Astrocyte (in vitro differentiated cells and primary cell): ENCODE data around the gene HIPK2. TPM values are rescaled to one million over a fixed set of nuclear protein-coding genes. Genes with fewer than 3 reads are reported as not detected.

Experiments
- DNase-seq: peaks from one replicate; pipeline ENCODE4 v3.0.0-alpha.2; 2010; ENCODE audit warnings: low read depth
- FAIRE-seq: peaks from 2 replicates; lab custom pipeline; 2011; peaks lifted over from hg19 to GRCh38; lab: Jason Lieb, UNC
- H2AFZ ChIP-seq: 2 replicates; pipeline ENCODE4 v1.6.0; 2012; ENCODE audit warnings: low read depth, low read length, inconsistent platforms
- H3K27ac ChIP-seq: 2 replicates; pipeline ENCODE4 v1.5.1; 2011; ENCODE audit warnings: low read depth, low read length, inconsistent platforms
- H3K27me3 ChIP-seq: 2 replicates; pipeline ENCODE4 v1.6.0; 2011; ENCODE audit warnings: low read length, inconsistent platforms; ENCODE audit not compliant: insufficient read depth
- H3K36me3 ChIP-seq: 2 replicates; pipeline ENCODE4 v1.5.1; 2011; ENCODE audit warnings: low read length, inconsistent platforms; ENCODE audit not compliant: insufficient read depth
- H3K4me1 ChIP-seq: 2 replicates; pipeline ENCODE4 v1.5.1; 2011; ENCODE audit warnings: low read length, inconsistent platforms; ENCODE audit not compliant: insufficient read depth
- H3K4me2 ChIP-seq: 2 replicates; pipeline ENCODE4 v1.6.0; 2012; ENCODE audit warnings: low read length, inconsistent platforms
- H3K4me3 ChIP-seq: 2 replicates; pipeline ENCODE4 v1.5.1; 2011; ENCODE audit warnings: low read depth, mild to moderate bottlenecking, low read length, inconsistent platforms; ENCODE audit not compliant: insufficient read depth
- H3K79me2 ChIP-seq: 2 replicates; pipeline ENCODE4 v1.6.0; 2012; ENCODE audit warnings: mild to moderate bottlenecking, low read length, inconsistent platforms; ENCODE audit not compliant: insufficient read depth
- H3K9ac ChIP-seq: 2 replicates; pipeline ENCODE4 v1.6.0; 2012; ENCODE audit warnings: mild to moderate bottlenecking, low read length, inconsistent platforms
- H3K9me3 ChIP-seq: 2 replicates; pipeline ENCODE4 v1.5.1; 2012; ENCODE audit warnings: low read depth, mild to moderate bottlenecking, low read length, inconsistent platforms; ENCODE audit not compliant: insufficient read depth
- H4K20me1 ChIP-seq: 2 replicates; pipeline ENCODE4 v1.6.0; 2012; ENCODE audit warnings: low read length, inconsistent platforms; ENCODE audit not compliant: insufficient read depth
- H3K27ac Mint-ChIP-seq: one replicate; pipeline ENCODE4 v1.8.0; 2021; ENCODE audit warnings: mild to moderate bottlenecking, mixed read lengths; ENCODE audit not compliant: unreplicated experiment
- H3K27me3 Mint-ChIP-seq: one replicate; pipeline ENCODE4 v1.8.0; 2021; ENCODE audit warnings: low read depth, mixed read lengths; ENCODE audit not compliant: unreplicated experiment
- H3K36me3 Mint-ChIP-seq: one replicate; pipeline ENCODE4 v1.8.0; 2021; ENCODE audit warnings: low read depth, mixed read lengths; ENCODE audit not compliant: unreplicated experiment
- H3K4me1 Mint-ChIP-seq: one replicate; pipeline ENCODE4 v1.8.0; 2021; ENCODE audit warnings: low read depth, mixed read lengths; ENCODE audit not compliant: unreplicated experiment
- H3K4me3 Mint-ChIP-seq: one replicate; pipeline ENCODE4 v1.8.0; 2021; ENCODE audit warnings: mild to moderate bottlenecking, moderate library complexity, mixed read lengths; ENCODE audit not compliant: unreplicated experiment
- H3K9me3 Mint-ChIP-seq: one replicate; pipeline ENCODE4 v1.8.0; 2021; ENCODE audit warnings: mild to moderate bottlenecking, mixed read lengths; ENCODE audit not compliant: unreplicated experiment
- CTCF ChIP-seq: IDR thresholded peaks from 2 replicates; pipeline ENCODE4 v1.5.1; 2011; ENCODE audit warnings: low read depth, mild to moderate bottlenecking, inconsistent platforms, low read length, moderate library complexity; ENCODE audit not compliant: insufficient read depth
- EZH2 ChIP-seq: IDR thresholded peaks from 2 replicates; pipeline ENCODE4 v1.6.1; 2012; ENCODE audit warnings: mild to moderate bottlenecking, low read length, inconsistent platforms; ENCODE audit not compliant: insufficient read depth
- total RNA-seq: library from RNA; stranded (reverse); gene quantifications from 2 replicates; pipeline ENCODE4 v1.2.1, GENCODE V29; 2021

HIPK2 gene
- total RNA-seq, 1 donor from 2014 or later, result 35.8 TPM

GRCh38 chr7:139532636-139533155, 245.1 kb downstream of the HIPK2 start:
- no peak overlapping the region for H3K9ac ChIP-seq
- H3K4me2 ChIP-seq, result no peak overlapping the region
- H3K27me3 ChIP-seq, result peaks cover 8% of the 10 kb centered on the region
- no peaks in the 10 kb centered on the region for H3K79me2 ChIP-seq
- TF ChIP-seq EZH2 (no peak), CTCF (no peak)
- no peaks in the 10 kb centered on the region for H3K36me3 ChIP-seq
- Mint-ChIP-seq H3K4me1 (peaks cover 4% of the 10 kb centered on the region), H3K9me3 (peaks cover 4% of the 10 kb centered on the region), H3K36me3 (no peaks in the 10 kb centered on the region), H3K27ac (no peak overlapping the region), H3K4me3 (no peak overlapping the region), H3K27me3 (peaks cover 51% of the 10 kb centered on the region)
- no peaks in the 10 kb centered on the region for H3K9me3 ChIP-seq
- H3K4me1 ChIP-seq, result peaks cover under 1% of the 10 kb centered on the region
- no peak overlapping the region for H2AFZ ChIP-seq
- DNase-seq (no peak), FAIRE-seq (no peak)
- H4K20me1 ChIP-seq, result no peaks in the 10 kb centered on the region
- H3K4me3 ChIP-seq, result no peak overlapping the region
- H3K27ac ChIP-seq, result no peak overlapping the region

GRCh38 chr7:139531094-139531493, 246.7 kb downstream of the HIPK2 start:
- Histone ChIP-seq H3K36me3 (no peaks in the 10 kb centered on the region), H3K4me1 (peaks cover 9% of the 10 kb centered on the region), H4K20me1 (no peaks in the 10 kb centered on the region), H3K4me3 (no peak overlapping the region), H3K27ac (no peak overlapping the region), H2AFZ (no peak overlapping the region), H3K27me3 (peaks cover 8% of the 10 kb centered on the region), H3K9ac (no peak overlapping the region), H3K79me2 (no peaks in the 10 kb centered on the region), H3K9me3 (no peaks in the 10 kb centered on the region), H3K4me2 (no peak overlapping the region)
- H3K4me3 Mint-ChIP-seq, result no peak overlapping the region
- FAIRE-seq, result no peak
- no peak overlapping the region for H3K27ac Mint-ChIP-seq
- H3K9me3 Mint-ChIP-seq, result peaks cover 4% of the 10 kb centered on the region
- H3K36me3 Mint-ChIP-seq, result no peaks in the 10 kb centered on the region
- peaks cover 52% of the 10 kb centered on the region for H3K27me3 Mint-ChIP-seq
- TF ChIP-seq CTCF (no peak), EZH2 (no peak)
- DNase-seq, result no peak
- peaks cover 7% of the 10 kb centered on the region for H3K4me1 Mint-ChIP-seq
